GM12891 (cell line): Measurements from ENCODE around the gene VAMP4.

Experiments
- PAX5 ChIP-seq: IDR thresholded peaks from 2 replicates; pipeline ENCODE4 v1.6.1; 2011; ENCODE audit warnings: low read length, moderate library complexity, mild to moderate bottlenecking; ENCODE audit not compliant: insufficient read depth, severe bottlenecking
- POLR2A ChIP-seq: IDR thresholded peaks from 2 replicates; pipeline ENCODE4 v1.6.1; 2011; ENCODE audit warnings: low read depth, low read length, control low read depth
- POLR2AphosphoS5 ChIP-seq: IDR thresholded peaks from 2 replicates; pipeline ENCODE4 v1.6.1; 2011; ENCODE audit warnings: low read depth, low read length, control low read depth
- POU2F2 ChIP-seq: IDR thresholded peaks from 2 replicates; pipeline ENCODE4 v1.6.1; 2011; ENCODE audit warnings: low read depth, mild to moderate bottlenecking, control low read depth, low read length, moderate library complexity
- SPI1 ChIP-seq: IDR thresholded peaks from 2 replicates; pipeline ENCODE4 v1.6.1; 2011; ENCODE audit warnings: low read depth, low read length, control low read depth
- TAF1 ChIP-seq: IDR thresholded peaks from 2 replicates; pipeline ENCODE4 v1.6.1; 2011; ENCODE audit warnings: low read depth, low read length, control low read depth

- TF ChIP-seq POLR2A (no peak), SPI1 (no peak), POLR2AphosphoS5 (no peak), TAF1 (no peak), POU2F2 (no peak), PAX5 (no peak)
These were observed 3.0 kb downstream of the VAMP4 start for GRCh38 chr1:171738911-171739310.
